HepG2 (cell line): ENCODE results near the gene ADD2. TPM values are rescaled to one million over a fixed set of nuclear protein-coding genes. Genes with fewer than 3 reads are reported as not detected.
A peak's percentile ranks its signal among the peaks of the same experiment; 100 is the strongest.
"Not testable (repeated sequence)": the region's sequence is repeated elsewhere in the genome, so short reads cannot be mapped to it uniquely, and the experiment has no call there.

Experiments used
- ATAC-seq: fragments of 200-7000 bp; cut with Tn5 transposase; 3 replicates; pipeline ENCODE4 v1.9.1; 2020; ENCODE audit warnings: mild to moderate bottlenecking, moderate library complexity
- BruUV-seq: library from RNA; stranded (reverse); fragments of 400-500 nt; replicated peaks from 2 replicates; lab custom pipeline; 2021; lab: Mats Ljungman, UMichigan
- CTCF ChIA-PET: fragments of 300-600 bp; formaldehyde crosslinking; extraction: SDS; loops from one replicate; lab custom pipeline; 2021; ENCODE audit warnings: low total read pairs, inconsistent platforms, low intra/inter-chr PET ratio; lab: Yijun Ruan, JAX
- POLR2A ChIA-PET: fragments of 350-600 bp; sonication (Branson Sonifier 250); formaldehyde crosslinking; loops from one replicate; lab custom pipeline; 2020; ENCODE audit warnings: antibody characterized with exemption, inconsistent platforms; lab: Yijun Ruan, JAX
- DNase-seq: peaks from one replicate; pipeline ENCODE4 v3.0.0-alpha.2; 2015; ENCODE audit warnings: low spot score
- FAIRE-seq: peaks from 3 replicates; lab custom pipeline; 2011; peaks lifted over from hg19 to GRCh38; lab: Jason Lieb, UNC
- H2AFZ ChIP-seq: one replicate; pipeline ENCODE4 v1.6.1; 2011; ENCODE audit warnings: low read length, inconsistent platforms
- H3K27ac ChIP-seq: fragments of 300-600 bp; 3 replicates; pipeline ENCODE4 v1.8.0; 2011; ENCODE audit warnings: mixed run types, mild to moderate bottlenecking, mixed read lengths, low read length, inconsistent platforms; ENCODE audit not compliant: insufficient read depth; ENCODE audit errors: extremely low read length
- H3K27me3 ChIP-seq, 2 experiments: fragments of 200-600 bp in 1 of 2; 2 replicates in 1 of 2; 3 replicates in 1 of 2; pipeline versions ENCODE4 v1.6.0 to v1.8.0; 2011; ENCODE audit warnings: low read length in 2 of 2, mild to moderate bottlenecking in 2 of 2, moderate library complexity in 2 of 2, inconsistent platforms in 1 of 2; ENCODE audit not compliant: insufficient read depth in 2 of 2, control insufficient read depth in 1 of 2
- H3K36me3 ChIP-seq, 2 experiments: fragments of 200-600 bp in 1 of 2; replicated peaks in 1 of 2; 2 replicates in 1 of 2; 3 replicates in 1 of 2; pipeline versions ENCODE4 v1.5.1 to v1.8.0; 2011; ENCODE audit warnings: low read length in 2 of 2, inconsistent platforms in 1 of 2; ENCODE audit not compliant: insufficient read depth in 2 of 2, control insufficient read depth in 1 of 2
- H3K4me1 ChIP-seq: 2 replicates; pipeline ENCODE4 v1.5.1; 2012; ENCODE audit warnings: low read length, inconsistent platforms; ENCODE audit not compliant: insufficient read depth
- H3K4me2 ChIP-seq: 2 replicates; pipeline ENCODE4 v1.6.0; 2011; ENCODE audit warnings: low read depth, low read length, inconsistent platforms
- H3K4me3 ChIP-seq, 3 experiments: fragments of 200-600 bp in 1 of 3; sonication (generic), shearing (Covaris generic) in 1 of 3; replicated peaks in 1 of 3; 2 replicates each; pipeline ENCODE4 v1.5.1; 2011 to 2016; ENCODE audit warnings: low read length in 3 of 3, inconsistent platforms in 2 of 3, low read depth in 2 of 3, mild to moderate bottlenecking in 2 of 3, control low read depth in 1 of 3, mixed read lengths in 1 of 3; ENCODE audit not compliant: insufficient read depth in 1 of 3
- H3K79me2 ChIP-seq: one replicate; pipeline ENCODE4 v1.6.1; 2011; ENCODE audit warnings: low read length, inconsistent platforms; ENCODE audit not compliant: insufficient read depth
- H3K9ac ChIP-seq: 2 replicates; pipeline ENCODE4 v1.6.0; 2011; ENCODE audit warnings: mild to moderate bottlenecking, low read depth, low read length, inconsistent platforms; ENCODE audit not compliant: insufficient read depth
- H3K9me3 ChIP-seq: 2 replicates; pipeline ENCODE4 v1.5.1; 2012; ENCODE audit warnings: mild to moderate bottlenecking, low read length
- H4K20me1 ChIP-seq: 2 replicates; pipeline ENCODE4 v1.6.0; 2011; ENCODE audit warnings: inconsistent platforms, mild to moderate bottlenecking, low read length, moderate library complexity; ENCODE audit not compliant: insufficient read depth
- HOXD1 ChIP-seq: sonication (generic); formaldehyde crosslinking; IDR thresholded peaks from 2 replicates; pipeline ENCODE4 v1.5.0; 2020; ENCODE audit warnings: missing genetic modification reagents
- TFDP1 ChIP-seq: IDR thresholded peaks from 2 replicates; pipeline ENCODE4 v1.6.1; 2016; ENCODE audit warnings: missing compliant biosample characterization, missing genetic modification reagents, borderline replicate concordance
- WGBS: methylation state at CpG from one replicate; pipeline ENCODE4 v1.1.6; 2017; ENCODE audit warnings: low lambda C conversion rate; 5-methylcytosine and 5-hydroxymethylcytosine counted together
- in situ Hi-C: cut with HindIII; loops from 2 replicates; pipeline ENCODE4 v1.10.0; 2017; ENCODE audit warnings: low pct_unique_long_range_greater_than_20kb; ENCODE audit not compliant: extremely low pct_ligation_motif_present
- intact Hi-C: fragments of 100-400 bp; cut with micrococcal nuclease; formaldehyde crosslinking; loops from one replicate; pipeline ENCODE4 v1.10.0; 2022; ENCODE audit not compliant: unreplicated experiment
- polyA plus RNA-seq, 8 experiments: library from polyadenylated mRNA; depleted of rRNA in 3 of 8; stranded (reverse) in 7 of 8; unstranded in 1 of 8; fragments of >200 nt; fragmentation: Illumina TruSeq in 4 of 8; extraction: Trizol in 4 of 8; gene quantifications; 2 replicates each; pipeline versions ENCODE4 v1.2.1 to v1.2.3, GENCODE V29; 2011 to 2016; ENCODE audit warnings: low read depth in 4 of 8, missing spikeins in 1 of 8, mixed read lengths in 1 of 8; ENCODE audit not compliant: insufficient read depth in 1 of 8
- total RNA-seq, 5 experiments: library from RNA; depleted of rRNA; stranded (reverse); fragments of >200 nt; fragmentation: Illumina TruSeq; extraction: Trizol; gene quantifications; 2 replicates each; pipeline ENCODE4 v1.2.3, GENCODE V29; 2016; ENCODE audit warnings: low read depth in 1 of 5

Gene ADD2
- total and polyA plus RNA-seq, 2 of the 13 experiments (the other 11 are each of a cell fraction or from before 2014, with no cell fraction given) = 0.05 to 0.13 TPM

DNA sequence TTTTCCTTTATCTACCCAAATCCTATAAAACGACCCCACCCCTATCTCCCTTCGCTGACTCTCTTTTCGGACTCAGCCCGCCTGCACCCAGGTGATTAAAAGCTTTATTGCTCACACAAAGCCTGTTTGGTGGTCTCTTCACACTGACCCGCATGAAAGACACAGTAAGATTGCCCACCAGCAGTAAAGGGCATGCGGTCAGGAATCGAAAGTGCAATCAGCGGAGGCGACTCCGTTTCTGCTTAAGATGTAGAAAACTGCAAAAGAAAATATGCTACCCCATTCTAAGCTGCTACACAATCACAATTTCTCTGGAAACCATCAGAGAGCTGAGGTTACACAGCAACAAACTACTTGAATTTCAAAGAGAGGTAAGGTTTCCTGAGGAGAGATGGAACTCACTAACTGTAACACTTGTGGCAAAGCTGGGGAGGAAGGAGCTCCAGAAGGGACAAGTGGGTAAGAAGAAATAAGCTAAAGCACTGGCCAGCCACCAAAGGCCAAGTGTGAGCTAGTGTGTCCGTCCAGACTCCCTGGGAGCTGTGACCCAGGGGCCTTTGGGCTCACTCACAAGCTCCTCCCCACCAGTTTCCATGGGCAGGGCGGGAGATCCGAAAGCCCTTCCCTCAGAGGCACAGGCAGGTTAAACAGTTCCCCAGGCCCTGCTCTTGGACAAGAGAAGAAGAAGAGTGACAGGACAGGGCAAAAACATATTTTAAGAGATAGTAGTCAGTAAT lies 141.6 kb downstream of the ADD2 start:
- intact Hi-C loops = no loop called here
- FAIRE-seq (no peak), DNase-seq (no peak), ATAC-seq (peak; percentile 58)
- Histone ChIP-seq H3K79me2 (no peaks in the 10 kb centered on the region), H3K9me3 (no peaks in the 10 kb centered on the region), H3K36me3 (no peaks in the 10 kb centered on the region), H3K4me1 (peaks cover 15% of the 10 kb centered on the region; the same call in 1 of the 2 replicates), H4K20me1 (no peaks in the 10 kb centered on the region), H3K9ac (no peak overlapping the region), H3K4me2 (peak overlapping the region; percentile 21; the same call in 1 of the 2 replicates), H3K27me3 (peaks cover 1 to 37% of the 10 kb centered on the region in 2 experiments; a peak in 3 of 5 replicates), H2AFZ (no peak overlapping the region), H3K4me3 (no peak overlapping the region), H3K27ac (no peak overlapping the region)
- in situ Hi-C loops = no loop called here
- no TSS peak for BruUV-seq
- POLR2A ChIA-PET = no interaction called here
- 0 out of 2 replicates have a peak, but pooled peaks have one; percentile 23 for TF ChIP-seq TFDP1 (CRISPR knock-in tag)
- no peak for TF ChIP-seq HOXD1 (CRISPR knock-in tag)
- WGBS = 51% methylated on average over 13 of the region's 13 CpGs
- CTCF ChIA-PET = interaction anchor here (1.2 kb wide), 1 partner anchor 9 kb away, joined by 3 read pairs; no protein-coding TSS in a partner anchor

GRCh38 chr2:70621536-70621935 lies 146.5 kb downstream of the ADD2 start:
- H3K9me3 ChIP-seq, ATAC-seq, FAIRE-seq, H3K9ac ChIP-seq, BruUV-seq, DNase-seq, H3K79me2 ChIP-seq, H3K4me1 ChIP-seq, H3K4me3 ChIP-seq, H4K20me1 ChIP-seq, H3K4me2 ChIP-seq, H3K36me3 ChIP-seq, H3K27ac ChIP-seq, in situ Hi-C loops, POLR2A ChIA-PET, intact Hi-C loops, CTCF ChIA-PET, H2AFZ ChIP-seq: not testable (repeated sequence)
- WGBS = 22% methylated on average over 6 of the region's 6 CpGs
- peaks cover 0 to 48% of the 10 kb centered on the region in 2 experiments; a peak in 3 of 5 replicates for H3K27me3 ChIP-seq
